ENCODE measurements around the gene CXCL11. TPM values are rescaled to one million over a fixed set of nuclear protein-coding genes. Genes with fewer than 3 reads are reported as not detected.

The CXCL11 gene
- polyA plus RNA-seq, 1 donor (not counting 4 experiments of a cell fraction or from before 2014, with no cell fraction given): 0.93 TPM

GRCh38 chr4:76010576-76010975 is 25.3 kb downstream of the CXCL11 start:
- no peak overlapping the region for H2AFZ ChIP-seq (ENCODE audit: control insufficient read depth, low read length)
- no peaks in the 10 kb centered on the region for H3K9me1 ChIP-seq (ENCODE audit: control insufficient read depth, extremely low read depth, insufficient read depth, low read length)
- no peaks in the 10 kb centered on the region for H4K20me1 ChIP-seq (ENCODE audit: control insufficient read depth, extremely low read depth, insufficient read depth, low read length)
- H3K4me2 ChIP-seq (ENCODE audit: control insufficient read depth, extremely low read depth, insufficient read depth, low read depth, low read length): no peak overlapping the region
- FAIRE-seq (no peak), DNase-seq (ENCODE audit: low read depth, low spot score) (no peak)
- H3K27ac ChIP-seq (ENCODE audit: control insufficient read depth, insufficient read depth, low read length): no peak overlapping the region
- H3K9ac ChIP-seq (ENCODE audit: control insufficient read depth, extremely low read depth, insufficient read depth, low read length): no peak overlapping the region
- peaks cover 30% of the 10 kb centered on the region for H3K4me1 ChIP-seq (ENCODE audit: control insufficient read depth, extremely low read depth, insufficient read depth, low read length)
- no peaks in the 10 kb centered on the region for H3K27me3 ChIP-seq (ENCODE audit: control insufficient read depth, extremely low read depth, insufficient read depth, low read length)
- H3K36me3 ChIP-seq (ENCODE audit: control insufficient read depth in 2 of 2, extremely low read depth in 1 of 2, insufficient read depth in 2 of 2, low read length in 2 of 2): no peaks in the 10 kb centered on the region
- no peaks in the 10 kb centered on the region for H3K9me3 ChIP-seq (ENCODE audit: control insufficient read depth, low read depth, low read length)
- H3K4me3 ChIP-seq (ENCODE audit: control insufficient read depth in 2 of 3, extremely low read depth in 1 of 3, insufficient read depth in 2 of 3, low read depth in 1 of 3, low read length in 3 of 3): no peak overlapping the region
- dilution Hi-C loops (cut with MboI; ENCODE audit: extremely low pct_ligation_motif_present, low sequenced_read_pairs): no loop called here
- TF ChIP-seq EZH2 (IDR thresholded peaks at IDR 0.05; ENCODE audit: low read length): no peak
- TF ChIP-seq CTCF (optimal IDR thresholded peaks at IDR 0.05 in 1 of 3, IDR thresholded peaks at IDR 0.05 in 1 of 3, conservative IDR thresholded peaks at IDR 0.05 in 1 of 3; ENCODE audit: extremely low read depth in 1 of 3, insufficient read depth in 2 of 3, low read length in 3 of 3): no peak
- no peaks in the 10 kb centered on the region for H3K79me2 ChIP-seq (ENCODE audit: control insufficient read depth, insufficient read depth, low read length)

DNA sequence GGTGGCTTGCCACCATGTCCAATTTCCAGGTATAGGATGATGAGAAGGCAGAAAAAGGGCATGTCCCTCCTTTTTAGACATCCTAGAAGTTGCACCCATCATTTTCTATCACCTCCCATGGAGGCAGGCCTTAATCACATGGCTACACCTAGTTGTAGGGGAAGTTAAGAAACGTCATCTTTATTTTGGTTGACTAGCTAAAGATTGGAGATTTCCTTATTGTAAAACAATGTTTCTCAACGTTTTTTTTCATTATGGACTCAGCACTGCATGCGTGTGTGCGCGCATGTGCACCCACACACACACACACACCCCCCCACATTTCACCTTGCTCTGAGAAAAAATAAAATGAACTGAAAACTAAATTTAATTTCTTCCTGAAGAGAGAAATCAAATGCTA is 26.6 kb downstream of the CXCL11 start:
- Histone ChIP-seq H3K4me1 (ENCODE audit: control insufficient read depth, extremely low read depth, insufficient read depth, low read length) (peaks cover 30% of the 10 kb centered on the region), H3K79me2 (ENCODE audit: control insufficient read depth, insufficient read depth, low read length) (no peaks in the 10 kb centered on the region), H3K9me1 (ENCODE audit: control insufficient read depth, extremely low read depth, insufficient read depth, low read length) (no peaks in the 10 kb centered on the region), H4K20me1 (ENCODE audit: control insufficient read depth, extremely low read depth, insufficient read depth, low read length) (no peaks in the 10 kb centered on the region), H3K27me3 (ENCODE audit: control insufficient read depth, extremely low read depth, insufficient read depth, low read length) (no peaks in the 10 kb centered on the region), H3K4me3 (ENCODE audit: control insufficient read depth in 2 of 3, extremely low read depth in 1 of 3, insufficient read depth in 2 of 3, low read depth in 1 of 3, low read length in 3 of 3) (no peak overlapping the region), H2AFZ (ENCODE audit: control insufficient read depth, low read length) (no peak overlapping the region), H3K9me3 (ENCODE audit: control insufficient read depth, low read depth, low read length) (no peaks in the 10 kb centered on the region), H3K36me3 (ENCODE audit: control insufficient read depth in 2 of 2, extremely low read depth in 1 of 2, insufficient read depth in 2 of 2, low read length in 2 of 2) (no peaks in the 10 kb centered on the region), H3K4me2 (ENCODE audit: control insufficient read depth, extremely low read depth, insufficient read depth, low read depth, low read length) (no peak overlapping the region), H3K27ac (ENCODE audit: control insufficient read depth, insufficient read depth, low read length) (no peak overlapping the region), H3K9ac (ENCODE audit: control insufficient read depth, extremely low read depth, insufficient read depth, low read length) (no peak overlapping the region)
- FAIRE-seq (no peak), DNase-seq (ENCODE audit: low read depth, low spot score) (no peak)
- no peak for TF ChIP-seq EZH2 (IDR thresholded peaks at IDR 0.05; ENCODE audit: low read length)
- no peak for TF ChIP-seq CTCF (optimal IDR thresholded peaks at IDR 0.05 in 1 of 3, IDR thresholded peaks at IDR 0.05 in 1 of 3, conservative IDR thresholded peaks at IDR 0.05 in 1 of 3; ENCODE audit: extremely low read depth in 1 of 3, insufficient read depth in 2 of 3, low read length in 3 of 3)
- dilution Hi-C loops (cut with MboI; ENCODE audit: extremely low pct_ligation_motif_present, low sequenced_read_pairs): no loop called here

Data from keratinocyte (primary cell).